ENCODE results near the gene PIBF1.
"Not testable (repeated sequence)": the region's sequence is repeated elsewhere in the genome, so short reads cannot be mapped to it uniquely, and the experiment has no call there.

Gene PIBF1

GRCh38 chr13:72911981-72912380 is 130.0 kb downstream of the PIBF1 start:
- DNase-seq (ENCODE audit: low spot score), result no peak

GRCh38 chr13:72920097-72920496 is 138.2 kb downstream of the PIBF1 start:
- DNase-seq (ENCODE audit: low spot score), result peak; percentile 6

- DNase-seq (ENCODE audit: low spot score), result no peak
These were observed 149.4 kb downstream of the PIBF1 start for GRCh38 chr13:72931311-72931710.

GRCh38 chr13:72932250-72932649 is 150.3 kb downstream of the PIBF1 start:
- no peak for DNase-seq (ENCODE audit: low spot score)

- not testable (repeated sequence) for DNase-seq (ENCODE audit: low spot score)
These were observed 164.3 kb downstream of the PIBF1 start for GRCh38 chr13:72946267-72946666.

- no peak for DNase-seq (ENCODE audit: low spot score)
These were observed 170.7 kb downstream of the PIBF1 start for GRCh38 chr13:72952529-72953141.

- DNase-seq (ENCODE audit: low spot score), result no peak
These were observed 171.5 kb downstream of the PIBF1 start for GRCh38 chr13:72953391-72953965.

- DNase-seq (ENCODE audit: low spot score), result no peak
These were observed 177.7 kb downstream of the PIBF1 start for GRCh38 chr13:72959643-72960042.

- no peak for DNase-seq (ENCODE audit: low spot score)
These were observed 178.2 kb downstream of the PIBF1 start for GRCh38 chr13:72960114-72960513.

- no peak for DNase-seq (ENCODE audit: low spot score)
These were observed 178.6 kb downstream of the PIBF1 start for GRCh38 chr13:72960541-72960940.

GRCh38 chr13:72963762-72964161 is 181.8 kb downstream of the PIBF1 start:
- DNase-seq (ENCODE audit: low spot score), result no peak

GRCh38 chr13:72970301-72970880 is 188.5 kb downstream of the PIBF1 start:
- DNase-seq (ENCODE audit: low spot score), result no peak

- no peak for DNase-seq (ENCODE audit: low spot score)
These were observed 189.0 kb downstream of the PIBF1 start for GRCh38 chr13:72970956-72971355.

- DNase-seq (ENCODE audit: low spot score), result no peak
These were observed 191.3 kb downstream of the PIBF1 start for GRCh38 chr13:72973234-72973633.

GRCh38 chr13:72983085-72983768 is 201.3 kb downstream of the PIBF1 start:
- no peak for DNase-seq (ENCODE audit: low spot score)

- DNase-seq (ENCODE audit: low spot score), result no peak
These were observed 203.7 kb downstream of the PIBF1 start for GRCh38 chr13:72985610-72986009.

GRCh38 chr13:72986197-72986596 is 204.3 kb downstream of the PIBF1 start:
- no peak for DNase-seq (ENCODE audit: low spot score)

GRCh38 chr13:72990953-72991352 is 209.0 kb downstream of the PIBF1 start:
- no peak for DNase-seq (ENCODE audit: low spot score)

- DNase-seq (ENCODE audit: low spot score), result no peak
These were observed 216.1 kb downstream of the PIBF1 start for GRCh38 chr13:72998012-72998411.

- peak; percentile 31 for DNase-seq (ENCODE audit: low spot score)
These were observed 218.2 kb downstream of the PIBF1 start for GRCh38 chr13:73000027-73000674.

- DNase-seq (ENCODE audit: low spot score), result no peak
These were observed 220.0 kb downstream of the PIBF1 start for GRCh38 chr13:73001971-73002370.

GRCh38 chr13:73011751-73012150 is 229.8 kb downstream of the PIBF1 start:
- DNase-seq (ENCODE audit: low spot score), result peak; percentile 8

GRCh38 chr13:73015805-73016204 is 233.9 kb downstream of the PIBF1 start:
- no peak for DNase-seq (ENCODE audit: low spot score)

All from Ammon's horn (tissue), 1 donor.